GM12874 (cell line): Measurements from ENCODE around the gene ATP6V0A1.

Experiments used
- CTCF ChIP-seq: IDR thresholded peaks from 2 replicates; pipeline ENCODE4 v1.5.1; 2011; ENCODE audit warnings: low read depth, mild to moderate bottlenecking, control low read depth, low read length, moderate library complexity; ENCODE audit not compliant: insufficient read depth

Gene ATP6V0A1

GRCh38 chr17:42476411-42476810 lies 17.7 kb downstream of the ATP6V0A1 start:
- TF ChIP-seq CTCF = no peak

- no peak for TF ChIP-seq CTCF
Measured at GRCh38 chr17:42477173-42477572, 18.5 kb downstream of the ATP6V0A1 start.

GRCh38 chr17:42484304-42484703 lies 25.6 kb downstream of the ATP6V0A1 start:
- TF ChIP-seq CTCF = no peak

DNA sequence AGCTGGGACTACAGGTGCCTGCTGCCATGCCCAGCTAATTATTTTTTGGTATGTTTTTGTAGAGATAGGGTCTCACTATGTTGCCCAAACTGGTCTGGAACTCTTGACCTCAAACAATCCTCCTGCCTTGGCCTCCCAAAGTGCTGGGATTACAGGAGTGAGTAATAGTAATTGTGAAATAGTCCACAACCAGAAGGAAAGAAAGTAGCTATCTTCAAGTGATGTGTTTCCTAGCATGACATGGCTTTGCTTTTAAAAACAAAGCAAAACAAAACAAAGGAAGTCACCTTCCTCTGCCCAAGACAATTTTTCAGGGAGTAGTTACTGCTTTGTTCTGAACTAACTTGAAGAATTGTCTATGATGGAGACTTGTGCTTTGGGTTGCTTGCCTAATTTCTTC lies 27.0 kb downstream of the ATP6V0A1 start:
- TF ChIP-seq CTCF = no peak

DNA sequence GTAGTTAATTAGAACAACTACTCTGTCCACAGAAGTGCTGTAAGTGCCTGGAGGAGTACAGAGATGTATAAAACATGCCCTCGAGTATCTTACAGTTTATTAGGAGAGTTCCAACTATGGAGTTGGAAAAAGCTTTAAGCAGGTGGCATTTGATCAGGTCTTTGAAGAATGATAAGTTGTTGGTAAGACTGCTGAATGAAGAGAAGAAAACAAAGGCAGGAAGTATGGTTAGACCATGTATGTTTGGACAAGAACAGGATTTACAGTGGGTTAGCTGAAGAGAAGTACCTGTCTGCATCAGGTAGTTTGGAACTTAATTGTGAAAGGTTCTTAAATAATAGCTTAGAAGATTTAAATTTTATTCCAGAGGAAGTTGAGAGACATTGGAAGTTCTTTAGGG lies 29.4 kb downstream of the ATP6V0A1 start:
- no peak for TF ChIP-seq CTCF

DNA sequence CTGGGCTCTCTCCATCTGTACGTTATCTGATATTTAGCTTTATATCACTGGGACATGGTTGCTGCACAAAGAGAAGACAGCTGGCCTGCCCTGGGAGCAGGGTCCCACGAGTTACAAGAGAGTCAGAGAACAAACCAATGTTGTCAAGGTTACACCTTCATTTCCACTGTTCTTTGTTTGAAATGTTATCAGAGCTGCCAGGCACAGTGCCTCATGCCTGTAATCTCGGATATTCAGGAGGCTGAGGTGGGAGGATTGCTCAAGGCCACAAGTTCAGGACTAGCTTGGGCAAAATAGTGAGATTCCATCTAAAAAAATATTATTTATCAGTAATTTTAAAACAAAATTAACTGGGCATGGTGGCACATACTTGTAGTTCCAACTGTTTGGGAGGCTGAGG lies 34.6 kb downstream of the ATP6V0A1 start:
- TF ChIP-seq CTCF = no peak

GRCh38 chr17:42494673-42495072 lies 36.0 kb downstream of the ATP6V0A1 start:
- no peak for TF ChIP-seq CTCF

DNA sequence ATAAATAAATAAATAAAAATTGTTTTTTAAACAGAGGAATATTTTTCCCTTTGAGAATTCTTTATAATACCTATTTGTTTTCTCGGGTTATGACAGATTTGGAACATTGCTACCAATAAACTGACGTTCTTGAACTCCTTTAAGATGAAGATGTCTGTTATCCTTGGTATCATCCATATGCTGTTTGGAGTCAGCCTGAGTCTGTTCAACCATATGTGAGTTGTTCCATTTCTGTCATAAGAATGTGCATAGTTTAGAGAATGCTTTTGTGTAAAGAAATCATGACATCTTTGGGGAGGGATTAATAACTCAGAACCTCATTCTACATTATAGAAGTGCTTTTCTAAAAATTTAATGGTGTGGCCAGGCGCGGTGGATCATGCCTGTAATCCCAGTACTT lies 40.1 kb downstream of the ATP6V0A1 start:
- TF ChIP-seq CTCF = no peak
